Activated naive CD4-positive, alpha-beta T cell treated with anti-CD3 and anti-CD28 coated beads, Interleukin-2, amount 50 U/mL, for 72 hours (primary cell): ENCODE measurements around the gene RMDN2. TPM values are rescaled to one million over a fixed set of nuclear protein-coding genes. Genes with fewer than 3 reads are reported as not detected.
A peak's percentile ranks its signal among the peaks of the same experiment; 100 is the strongest.

ENCODE experiments used
- ATAC-seq, 2 donors: fragments of 150-1000 bp; cut with Tn5 transposase; 2 replicates each; pipeline ENCODE4 v1.10.0; 2021; ENCODE audit warnings: mild to moderate bottlenecking in 2 of 2, moderate library complexity in 2 of 2
- DNase-seq, 2 donors: peaks; one replicate each; pipeline ENCODE4 v3.0.0; 2021 to 2022; ENCODE audit warnings: low spot score in 2 of 2
- H3K27ac Mint-ChIP-seq, 2 donors: one replicate each; pipeline ENCODE4 v1.8.0; 2022; ENCODE audit warnings: mild to moderate bottlenecking in 2 of 2, mixed read lengths in 2 of 2
- H3K36me3 Mint-ChIP-seq, 2 donors: one replicate each; pipeline ENCODE4 v1.8.0; 2022; ENCODE audit warnings: mixed read lengths in 2 of 2
- H3K9me3 Mint-ChIP-seq, 2 donors: one replicate each; pipeline ENCODE4 v1.8.0; 2022; ENCODE audit warnings: mixed read lengths in 2 of 2
- total RNA-seq, 2 donors: library from RNA; stranded (reverse); gene quantifications; one replicate each; pipeline ENCODE4 v1.2.3, GENCODE V29; 2022

RMDN2 gene
- total RNA-seq, 2 donors from 2014 or later = 0.75 to 1.5 TPM

GRCh38 chr2:38037757-38038621 is 112.9 kb downstream of the RMDN2 start:
- ATAC-seq = peak; percentile 92 to 93
- peak in 1 of 2 donors; percentile 18 for DNase-seq
- Mint-ChIP-seq H3K27ac (peak overlapping the region; percentile 70 to 83), H3K36me3 (peaks cover 0 to 9% of the 10 kb centered on the region in 2 donors), H3K9me3 (no peaks in the 10 kb centered on the region)

GRCh38 chr2:38038682-38039081 is 113.6 kb downstream of the RMDN2 start:
- Mint-ChIP-seq H3K27ac (peak overlapping the region in 1 of 2 donors; percentile 83), H3K36me3 (peaks cover 0 to 9% of the 10 kb centered on the region in 2 donors), H3K9me3 (no peaks in the 10 kb centered on the region)
- ATAC-seq (no peak), DNase-seq (no peak)

- H3K36me3 Mint-ChIP-seq = peaks cover 0 to 9% of the 10 kb centered on the region in 2 donors
- no peak overlapping the region for H3K27ac Mint-ChIP-seq
- H3K9me3 Mint-ChIP-seq = no peaks in the 10 kb centered on the region
- DNase-seq (no peak), ATAC-seq (no peak)
These were observed 114.2 kb downstream of the RMDN2 start for GRCh38 chr2:38039121-38039910.

GRCh38 chr2:38045811-38046210 is 120.7 kb downstream of the RMDN2 start:
- no peaks in the 10 kb centered on the region for H3K36me3 Mint-ChIP-seq
- H3K9me3 Mint-ChIP-seq = no peaks in the 10 kb centered on the region
- ATAC-seq (no peak), DNase-seq (no peak)
- no peak overlapping the region for H3K27ac Mint-ChIP-seq

GRCh38 chr2:38056216-38056615 is 131.1 kb downstream of the RMDN2 start:
- Mint-ChIP-seq H3K9me3 (no peaks in the 10 kb centered on the region), H3K36me3 (no peaks in the 10 kb centered on the region), H3K27ac (no peak overlapping the region)
- DNase-seq = no peak
- no peak for ATAC-seq

- ATAC-seq = peak in 1 of 2 donors; percentile 75
- H3K9me3 Mint-ChIP-seq = no peaks in the 10 kb centered on the region
- DNase-seq = no peak
- no peak overlapping the region for H3K27ac Mint-ChIP-seq
- no peaks in the 10 kb centered on the region for H3K36me3 Mint-ChIP-seq
These were observed 132.7 kb downstream of the RMDN2 start for GRCh38 chr2:38057651-38058410.

GRCh38 chr2:38060236-38061018 is 135.3 kb downstream of the RMDN2 start:
- Mint-ChIP-seq H3K9me3 (no peaks in the 10 kb centered on the region), H3K27ac (no peak overlapping the region), H3K36me3 (peaks cover 0 to 7% of the 10 kb centered on the region in 2 donors)
- DNase-seq (no peak), ATAC-seq (no peak)

- Mint-ChIP-seq H3K27ac (no peak overlapping the region), H3K36me3 (peaks cover 0 to 16% of the 10 kb centered on the region in 2 donors), H3K9me3 (no peaks in the 10 kb centered on the region)
- DNase-seq (no peak), ATAC-seq (no peak)
These were observed 139.9 kb downstream of the RMDN2 start for GRCh38 chr2:38064801-38065501.

GRCh38 chr2:38065502-38066135 is 140.5 kb downstream of the RMDN2 start:
- no peaks in the 10 kb centered on the region for H3K9me3 Mint-ChIP-seq
- no peak overlapping the region for H3K27ac Mint-ChIP-seq
- no peak for ATAC-seq
- H3K36me3 Mint-ChIP-seq = peaks cover 0 to 16% of the 10 kb centered on the region in 2 donors
- DNase-seq = no peak

- Mint-ChIP-seq H3K27ac (no peak overlapping the region), H3K36me3 (peaks cover 5 to 22% of the 10 kb centered on the region in 2 donors), H3K9me3 (no peaks in the 10 kb centered on the region)
- ATAC-seq = no peak
- no peak for DNase-seq
These were observed 141.5 kb downstream of the RMDN2 start for GRCh38 chr2:38066421-38067115.

Other genes starting within 250 kb of the RMDN2 start
- gene CYP1B1, start 150.9 kb downstream of the RMDN2 start, total RNA-seq = 10 to 100 TPM; 40.4 to 41.7 TPM